ENCODE data around the gene KATNAL2. TPM values are rescaled to one million over a fixed set of nuclear protein-coding genes. Genes with fewer than 3 reads are reported as not detected.

Gene KATNAL2
- total and polyA plus RNA-seq, 2 donors from 2014 or later = 6.9 to 13.4 TPM

DNA sequence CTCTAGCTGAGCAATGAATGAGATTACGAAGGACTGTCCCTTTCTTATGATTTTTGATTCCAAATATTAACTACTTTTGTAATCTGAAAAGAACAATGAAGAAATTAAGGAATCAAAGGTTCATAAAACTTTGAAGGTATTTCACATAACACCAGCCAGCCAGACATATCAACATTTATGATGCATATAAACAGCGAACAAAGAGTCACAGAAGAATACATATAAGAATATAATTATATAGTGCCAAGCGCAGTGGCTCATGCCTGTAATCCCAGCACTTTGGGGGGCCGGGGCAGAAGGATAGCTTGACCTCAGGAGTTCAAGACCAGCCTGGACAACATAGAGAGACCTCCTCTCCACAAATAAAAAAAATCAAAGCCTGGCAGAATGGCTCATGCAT is 34.2 kb upstream of the KATNAL2 start:
- no peak overlapping the region for H3K9ac ChIP-seq (ENCODE audit: low read length in 3 of 3)
- H3K36me3 ChIP-seq (ENCODE audit: control insufficient read depth in 2 of 3, insufficient read depth in 3 of 3, low read length in 3 of 3) = peaks cover 0 to under 1% (median 0%) of the 10 kb centered on the region in 3 donors
- no peak for DNase-seq
- H3K9me3 ChIP-seq (ENCODE audit: control insufficient read depth in 2 of 3, insufficient read depth in 1 of 3, low read length in 3 of 3) = peaks cover 0 to 2% (median 0%) of the 10 kb centered on the region in 3 donors
- intact Hi-C loops (cut with DNase I) = no loop called here
- no peaks in the 10 kb centered on the region for H3K27me3 ChIP-seq (ENCODE audit: control insufficient read depth, insufficient read depth, low read length)
- no peak for FAIRE-seq
- no peak overlapping the region for H3K4me3 ChIP-seq (ENCODE audit: low read length in 3 of 3)
- TF ChIP-seq, protein P1, sequence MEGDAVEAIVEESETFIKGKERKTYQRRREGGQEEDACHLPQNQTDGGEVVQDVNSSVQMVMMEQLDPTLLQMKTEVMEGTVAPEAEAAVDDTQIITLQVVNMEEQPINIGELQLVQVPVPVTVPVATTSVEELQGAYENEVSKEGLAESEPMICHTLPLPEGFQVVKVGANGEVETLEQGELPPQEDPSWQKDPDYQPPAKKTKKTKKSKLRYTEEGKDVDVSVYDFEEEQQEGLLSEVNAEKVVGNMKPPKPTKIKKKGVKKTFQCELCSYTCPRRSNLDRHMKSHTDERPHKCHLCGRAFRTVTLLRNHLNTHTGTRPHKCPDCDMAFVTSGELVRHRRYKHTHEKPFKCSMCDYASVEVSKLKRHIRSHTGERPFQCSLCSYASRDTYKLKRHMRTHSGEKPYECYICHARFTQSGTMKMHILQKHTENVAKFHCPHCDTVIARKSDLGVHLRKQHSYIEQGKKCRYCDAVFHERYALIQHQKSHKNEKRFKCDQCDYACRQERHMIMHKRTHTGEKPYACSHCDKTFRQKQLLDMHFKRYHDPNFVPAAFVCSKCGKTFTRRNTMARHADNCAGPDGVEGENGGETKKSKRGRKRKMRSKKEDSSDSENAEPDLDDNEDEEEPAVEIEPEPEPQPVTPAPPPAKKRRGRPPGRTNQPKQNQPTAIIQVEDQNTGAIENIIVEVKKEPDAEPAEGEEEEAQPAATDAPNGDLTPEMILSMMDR (IDR thresholded peaks at IDR 0.05; ENCODE audit: borderline replicate concordance, extremely low read depth, insufficient read depth) = no peak
- H3K27ac ChIP-seq (ENCODE audit: low read depth in 2 of 2, low read length in 2 of 2) = no peak overlapping the region
- H3K4me1 ChIP-seq (ENCODE audit: control insufficient read depth in 2 of 3, insufficient read depth in 2 of 3, low read depth in 1 of 3, low read length in 3 of 3) = no peaks in the 10 kb centered on the region

DNA sequence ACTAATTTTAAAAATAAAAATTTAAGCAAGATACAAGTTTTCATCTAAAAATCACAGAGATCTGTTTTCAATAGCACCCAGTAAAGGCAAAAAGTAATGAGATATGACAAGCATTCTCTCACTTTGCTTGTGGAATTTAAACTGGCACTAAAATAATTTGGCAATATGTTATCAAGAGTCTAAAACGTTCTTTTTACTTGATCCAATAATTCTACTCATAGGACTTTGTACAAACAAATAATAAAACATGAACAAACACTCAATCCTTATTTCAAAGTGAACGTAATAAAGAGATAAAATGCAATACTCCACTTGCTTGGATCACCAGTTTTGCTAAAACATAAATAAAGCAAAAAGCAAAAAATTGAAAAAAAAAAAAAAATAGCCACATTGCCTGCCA is 30.5 kb upstream of the KATNAL2 start:
- H3K9me3 ChIP-seq (ENCODE audit: control insufficient read depth in 2 of 3, insufficient read depth in 1 of 3, low read length in 3 of 3) = peaks cover 4 to 18% (median 5%) of the 10 kb centered on the region in 3 donors
- FAIRE-seq (no peak), DNase-seq (no peak)
- no peaks in the 10 kb centered on the region for H3K27me3 ChIP-seq (ENCODE audit: control insufficient read depth, insufficient read depth, low read length)
- H3K4me1 ChIP-seq (ENCODE audit: control insufficient read depth in 2 of 3, insufficient read depth in 2 of 3, low read depth in 1 of 3, low read length in 3 of 3) = no peaks in the 10 kb centered on the region
- TF ChIP-seq, protein P1 (IDR thresholded peaks at IDR 0.05; ENCODE audit: borderline replicate concordance, extremely low read depth, insufficient read depth) = no peak
- no peak overlapping the region for H3K4me3 ChIP-seq (ENCODE audit: low read length in 3 of 3)
- no peak overlapping the region for H3K27ac ChIP-seq (ENCODE audit: low read depth in 2 of 2, low read length in 2 of 2)
- intact Hi-C loops (cut with DNase I) = no loop called here
- H3K9ac ChIP-seq (ENCODE audit: low read length in 3 of 3) = no peak overlapping the region
- peaks cover 4 to 19% (median 14%) of the 10 kb centered on the region in 3 donors for H3K36me3 ChIP-seq (ENCODE audit: control insufficient read depth in 2 of 3, insufficient read depth in 3 of 3, low read length in 3 of 3)

DNA sequence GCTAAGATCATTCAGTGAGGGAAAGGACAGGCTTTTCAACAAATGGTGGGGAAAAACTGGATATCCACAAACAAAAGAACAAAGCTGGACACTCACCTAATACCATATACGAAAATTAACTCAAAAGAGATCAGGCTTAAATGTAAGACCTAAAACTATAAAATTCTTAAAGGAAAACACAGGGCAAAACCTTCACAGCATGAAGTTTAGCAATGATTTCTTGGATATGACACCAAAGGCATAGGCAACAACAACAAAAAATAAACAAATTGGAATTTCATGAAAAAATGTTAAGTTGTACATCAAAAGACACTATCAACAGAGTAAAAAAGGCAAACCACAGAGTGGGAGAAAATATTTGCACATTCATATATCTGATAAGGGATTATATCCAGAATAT is 28.4 kb upstream of the KATNAL2 start:
- intact Hi-C loops (cut with DNase I) = no loop called here
- peaks cover 4 to 19% (median 14%) of the 10 kb centered on the region in 3 donors for H3K36me3 ChIP-seq (ENCODE audit: control insufficient read depth in 2 of 3, insufficient read depth in 3 of 3, low read length in 3 of 3)
- TF ChIP-seq, protein P1 (IDR thresholded peaks at IDR 0.05; ENCODE audit: borderline replicate concordance, extremely low read depth, insufficient read depth) = no peak
- H3K4me1 ChIP-seq (ENCODE audit: control insufficient read depth in 2 of 3, insufficient read depth in 2 of 3, low read depth in 1 of 3, low read length in 3 of 3) = no peaks in the 10 kb centered on the region
- H3K4me3 ChIP-seq (ENCODE audit: low read length in 3 of 3) = no peak overlapping the region
- no peak overlapping the region for H3K9ac ChIP-seq (ENCODE audit: low read length in 3 of 3)
- H3K27ac ChIP-seq (ENCODE audit: low read depth in 2 of 2, low read length in 2 of 2) = no peak overlapping the region
- no peak for DNase-seq
- FAIRE-seq = no peak
- peaks cover 4 to 18% (median 5%) of the 10 kb centered on the region in 3 donors for H3K9me3 ChIP-seq (ENCODE audit: control insufficient read depth in 2 of 3, insufficient read depth in 1 of 3, low read length in 3 of 3)
- no peaks in the 10 kb centered on the region for H3K27me3 ChIP-seq (ENCODE audit: control insufficient read depth, insufficient read depth, low read length)

DNA sequence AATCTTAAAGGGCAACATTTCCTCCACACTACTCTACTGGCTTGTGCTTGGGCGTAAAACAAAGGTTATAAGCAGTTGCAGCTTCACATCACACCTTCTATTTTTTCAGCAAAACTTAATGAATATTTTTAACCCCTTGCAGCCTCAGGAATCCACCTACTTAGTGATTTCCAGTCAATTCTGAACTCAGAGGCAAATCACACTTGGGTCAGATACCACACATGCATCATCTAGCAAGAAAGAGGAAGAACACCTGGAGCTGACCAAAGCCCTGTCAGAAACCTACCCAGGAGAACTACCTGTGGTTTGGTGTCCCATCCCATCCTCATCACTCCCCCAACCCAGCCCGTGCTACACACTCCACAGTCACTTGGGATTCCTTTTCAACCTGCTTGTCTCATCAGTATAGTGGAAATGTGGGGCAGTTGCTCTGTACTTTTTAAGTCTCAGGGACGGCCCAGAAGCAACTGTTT is 25.6 kb upstream of the KATNAL2 start:
- TF ChIP-seq, protein P1 (IDR thresholded peaks at IDR 0.05; ENCODE audit: borderline replicate concordance, extremely low read depth, insufficient read depth) = no peak
- DNase-seq (no peak), FAIRE-seq (no peak)
- no peaks in the 10 kb centered on the region for H3K27me3 ChIP-seq (ENCODE audit: control insufficient read depth, insufficient read depth, low read length)
- no peak overlapping the region for H3K9ac ChIP-seq (ENCODE audit: low read length in 3 of 3)
- no peak overlapping the region for H3K27ac ChIP-seq (ENCODE audit: low read depth in 2 of 2, low read length in 2 of 2)
- no peaks in the 10 kb centered on the region for H3K4me1 ChIP-seq (ENCODE audit: control insufficient read depth in 2 of 3, insufficient read depth in 2 of 3, low read depth in 1 of 3, low read length in 3 of 3)
- H3K9me3 ChIP-seq (ENCODE audit: control insufficient read depth in 2 of 3, insufficient read depth in 1 of 3, low read length in 3 of 3) = peaks cover 4 to 18% (median 5%) of the 10 kb centered on the region in 3 donors
- H3K36me3 ChIP-seq (ENCODE audit: control insufficient read depth in 2 of 3, insufficient read depth in 3 of 3, low read length in 3 of 3) = peaks cover 4 to 19% (median 14%) of the 10 kb centered on the region in 3 donors
- intact Hi-C loops (cut with DNase I) = no loop called here
- no peak overlapping the region for H3K4me3 ChIP-seq (ENCODE audit: low read length in 3 of 3)
